ENCODE data around the gene TICRR. TPM values are rescaled to one million over a fixed set of nuclear protein-coding genes. Genes with fewer than 3 reads are reported as not detected.

The TICRR gene
- total and polyA plus RNA-seq, 2 donors = 0.13 to 2.9 TPM

DNA sequence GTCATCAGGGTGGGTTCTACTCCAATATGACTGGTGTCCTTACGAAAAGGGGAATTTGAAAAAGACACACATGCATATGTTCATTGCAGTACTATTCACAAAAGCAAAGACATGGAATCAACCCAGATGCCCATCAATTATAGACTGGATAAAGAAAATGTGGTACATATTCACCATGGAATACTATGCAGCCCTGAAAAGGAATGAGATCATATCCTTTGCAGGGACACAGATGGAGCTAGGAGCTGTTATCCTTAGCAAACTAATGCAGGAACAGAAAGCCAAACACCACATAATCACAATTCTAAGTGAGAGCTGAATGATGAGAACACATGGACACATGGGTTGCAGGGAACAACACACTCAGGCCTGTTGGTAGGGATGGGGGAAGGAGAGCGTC is 24.8 kb upstream of the TICRR start:
- Histone ChIP-seq H3K4me3 (ENCODE audit: low read depth, low read length) (no peak overlapping the region), H3K36me3 (ENCODE audit: insufficient read depth) (no peaks in the 10 kb centered on the region), H3K27ac (ENCODE audit: low read depth) (no peak overlapping the region), H3K4me1 (ENCODE audit: insufficient read depth) (no peaks in the 10 kb centered on the region)
- WGBS = 65% methylated on average over 2 of the region's 2 CpGs
- DNase-seq (ENCODE audit: extremely low spot score) = no peak

DNA sequence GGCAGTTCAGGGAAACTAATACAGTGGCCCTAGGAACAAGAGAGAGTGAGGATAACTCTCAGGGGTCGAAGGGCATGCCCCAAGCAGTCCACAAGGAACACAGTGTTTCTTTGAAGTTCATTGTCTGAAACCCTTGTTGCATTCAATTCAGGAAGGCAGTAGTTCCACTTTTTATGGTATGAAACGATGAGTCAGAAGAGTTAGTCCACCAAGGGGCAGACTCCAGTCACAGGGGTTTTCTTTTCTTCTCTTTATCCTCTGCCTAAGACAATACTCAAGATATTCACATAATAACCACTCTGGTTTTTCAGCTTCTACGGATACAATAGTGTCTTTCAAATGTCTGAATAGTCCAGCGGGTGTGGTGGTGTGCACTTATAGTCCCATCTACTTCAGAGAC is 23.7 kb upstream of the TICRR start:
- WGBS = 70% methylated on average over 4 of the region's 4 CpGs
- no peaks in the 10 kb centered on the region for H3K36me3 ChIP-seq (ENCODE audit: insufficient read depth)
- no peak overlapping the region for H3K27ac ChIP-seq (ENCODE audit: low read depth)
- DNase-seq (ENCODE audit: extremely low spot score) = no peak
- no peaks in the 10 kb centered on the region for H3K4me1 ChIP-seq (ENCODE audit: insufficient read depth)
- H3K4me3 ChIP-seq (ENCODE audit: low read depth, low read length) = no peak overlapping the region

DNA sequence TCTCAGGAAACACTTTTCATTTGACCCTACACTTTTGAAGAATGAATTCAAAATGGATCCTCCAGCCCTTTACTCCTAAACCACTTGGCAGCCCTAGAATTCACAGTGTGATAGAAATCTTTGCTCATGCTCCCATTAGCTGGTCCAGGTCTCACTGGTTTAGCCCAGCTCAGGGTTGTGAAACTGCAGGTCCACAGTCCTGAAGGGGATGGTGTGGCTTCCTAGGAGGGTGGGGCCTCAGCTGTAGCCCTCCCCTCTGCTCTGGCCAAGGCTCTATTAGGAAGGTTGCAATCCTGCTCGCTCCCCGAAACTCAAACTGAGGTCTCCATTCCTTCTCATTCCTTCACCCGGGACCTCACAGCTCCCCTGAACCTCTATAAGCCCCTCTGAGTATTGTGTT is 21.6 kb upstream of the TICRR start:
- Histone ChIP-seq H3K4me3 (ENCODE audit: low read depth, low read length) (no peak overlapping the region), H3K36me3 (ENCODE audit: insufficient read depth) (no peaks in the 10 kb centered on the region), H3K4me1 (ENCODE audit: insufficient read depth) (no peaks in the 10 kb centered on the region), H3K27ac (ENCODE audit: low read depth) (no peak overlapping the region)
- no peak for DNase-seq (ENCODE audit: extremely low spot score)
- WGBS = 94% methylated on average over 3 of the region's 3 CpGs

DNA sequence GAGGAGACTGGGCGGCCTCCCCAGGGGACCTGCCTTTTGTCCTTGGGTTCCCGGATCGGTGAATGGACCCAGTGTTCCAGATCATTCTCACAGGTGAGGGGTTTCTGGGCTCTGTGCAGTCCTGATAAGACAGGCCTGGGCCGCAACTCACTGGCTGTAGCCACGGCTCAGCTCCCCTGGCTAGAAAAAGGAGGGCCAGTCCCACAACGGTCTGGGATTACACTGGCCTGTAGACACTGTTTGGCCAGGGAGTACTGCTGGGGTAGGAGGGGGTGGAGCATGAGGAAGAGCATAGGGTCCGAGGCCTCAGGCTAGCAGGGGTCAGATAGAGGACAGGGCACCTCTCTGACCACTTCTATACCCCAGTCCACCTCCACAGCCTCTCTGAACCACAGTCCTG is 21.0 kb upstream of the TICRR start:
- H3K27ac ChIP-seq (ENCODE audit: low read depth) = no peak overlapping the region
- H3K4me3 ChIP-seq (ENCODE audit: low read depth, low read length) = no peak overlapping the region
- no peak for DNase-seq (ENCODE audit: extremely low spot score)
- 65% methylated on average over 7 of the region's 7 CpGs for WGBS
- no peaks in the 10 kb centered on the region for H3K36me3 ChIP-seq (ENCODE audit: insufficient read depth)
- H3K4me1 ChIP-seq (ENCODE audit: insufficient read depth) = no peaks in the 10 kb centered on the region

DNA sequence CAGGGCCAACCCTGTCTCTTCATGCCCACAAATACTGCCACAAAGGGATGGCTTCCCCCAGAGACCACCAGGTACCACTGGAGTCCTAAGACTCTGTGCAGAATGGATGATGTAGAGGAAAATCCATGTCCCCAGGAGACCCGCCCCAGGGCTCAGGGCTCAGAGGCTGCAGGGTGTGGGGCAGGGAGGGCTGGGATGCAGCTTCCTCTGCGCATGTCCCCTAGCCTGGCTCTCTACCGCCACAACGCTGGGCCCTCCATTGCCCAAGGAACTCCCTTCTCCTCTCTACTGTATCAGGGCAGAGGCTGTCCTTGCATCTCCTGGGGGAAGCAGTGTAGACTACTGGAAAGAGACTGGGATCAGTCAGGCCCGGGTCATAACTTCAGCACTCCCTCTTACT is 19.5 kb upstream of the TICRR start:
- H3K27ac ChIP-seq (ENCODE audit: low read depth) = no peak overlapping the region
- no peak for DNase-seq (ENCODE audit: extremely low spot score)
- WGBS = 86% methylated on average over 5 of the region's 5 CpGs
- H3K36me3 ChIP-seq (ENCODE audit: insufficient read depth) = no peaks in the 10 kb centered on the region
- H3K4me3 ChIP-seq (ENCODE audit: low read depth, low read length) = no peak overlapping the region
- no peaks in the 10 kb centered on the region for H3K4me1 ChIP-seq (ENCODE audit: insufficient read depth)

DNA sequence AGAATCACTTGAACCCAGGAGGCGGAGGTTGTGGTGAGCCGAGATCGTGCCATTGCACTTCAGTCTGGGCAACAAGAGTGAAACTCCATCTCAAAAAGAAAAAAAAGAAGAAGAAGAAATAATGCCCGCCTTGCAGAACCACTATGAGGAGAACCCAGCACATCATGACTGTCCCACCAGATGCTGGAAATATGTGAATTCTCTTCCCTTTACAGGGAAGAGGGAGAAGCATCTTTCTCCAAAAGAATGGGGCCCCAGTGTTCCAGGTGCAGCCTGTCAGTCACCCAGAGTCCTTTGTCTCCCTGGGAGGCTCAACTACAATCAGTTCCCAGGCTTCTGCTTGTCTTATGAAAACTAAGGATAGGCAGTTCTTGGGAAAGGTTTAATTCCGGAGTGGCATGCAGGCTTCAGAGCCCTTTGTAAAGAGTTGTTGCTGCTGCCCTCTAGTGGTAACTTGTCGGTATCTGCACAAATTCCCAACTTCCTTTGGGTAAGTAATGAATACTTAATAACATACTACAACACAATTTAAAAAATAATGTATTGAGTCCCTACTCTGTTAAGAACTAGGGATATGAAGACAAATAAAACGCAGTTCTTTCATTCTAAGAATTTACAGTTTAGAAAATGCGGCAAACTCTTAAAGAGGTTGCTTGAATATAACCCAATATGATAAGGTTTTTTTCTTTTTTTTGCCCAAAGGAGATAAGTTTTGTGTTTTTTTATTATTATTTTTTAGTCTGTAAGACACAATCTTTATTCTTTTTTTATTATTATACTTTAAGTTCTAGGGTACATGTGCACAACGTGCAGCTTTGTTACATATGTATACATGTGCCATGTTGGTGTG is 18.6 kb upstream of the TICRR start:
- Histone ChIP-seq H3K4me1 (ENCODE audit: insufficient read depth) (no peaks in the 10 kb centered on the region), H3K4me3 (ENCODE audit: low read depth, low read length) (no peak overlapping the region), H3K27ac (ENCODE audit: low read depth) (no peak overlapping the region), H3K36me3 (ENCODE audit: insufficient read depth) (no peaks in the 10 kb centered on the region)
- DNase-seq (ENCODE audit: extremely low spot score) = peak; percentile 32
- 50% methylated on average over 9 of the region's 9 CpGs for WGBS

DNA sequence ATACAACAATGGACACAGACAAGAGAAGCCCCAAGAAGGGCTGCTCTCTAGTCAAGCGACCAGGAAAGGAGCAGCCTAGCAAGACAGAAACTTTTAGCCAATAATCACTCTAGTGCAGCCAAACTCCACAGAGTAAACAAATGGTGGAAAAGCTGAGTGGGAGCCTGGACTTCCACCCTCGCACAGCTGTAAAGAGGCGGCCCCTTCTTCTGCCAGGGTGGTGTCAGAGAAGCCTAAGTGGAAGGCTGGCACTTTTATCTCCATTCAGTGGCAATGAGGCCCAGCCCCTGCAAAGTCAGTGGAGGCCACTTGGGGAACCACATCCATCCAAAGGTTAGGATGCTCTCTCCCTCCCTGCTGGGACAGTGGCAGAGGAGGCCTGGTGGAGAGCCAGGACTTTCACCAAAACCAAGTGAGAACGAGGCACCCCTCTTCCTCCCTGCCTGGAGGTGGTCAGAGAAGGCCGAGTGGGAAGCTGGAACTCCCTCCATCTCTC is 15.5 kb upstream of the TICRR start:
- no peak for DNase-seq (ENCODE audit: extremely low spot score)
- no peaks in the 10 kb centered on the region for H3K36me3 ChIP-seq (ENCODE audit: insufficient read depth)
- 70% methylated on average over 5 of the region's 5 CpGs for WGBS
- H3K4me1 ChIP-seq (ENCODE audit: insufficient read depth) = no peaks in the 10 kb centered on the region
- no peak overlapping the region for H3K4me3 ChIP-seq (ENCODE audit: low read depth, low read length)
- no peak overlapping the region for H3K27ac ChIP-seq (ENCODE audit: low read depth)

DNA sequence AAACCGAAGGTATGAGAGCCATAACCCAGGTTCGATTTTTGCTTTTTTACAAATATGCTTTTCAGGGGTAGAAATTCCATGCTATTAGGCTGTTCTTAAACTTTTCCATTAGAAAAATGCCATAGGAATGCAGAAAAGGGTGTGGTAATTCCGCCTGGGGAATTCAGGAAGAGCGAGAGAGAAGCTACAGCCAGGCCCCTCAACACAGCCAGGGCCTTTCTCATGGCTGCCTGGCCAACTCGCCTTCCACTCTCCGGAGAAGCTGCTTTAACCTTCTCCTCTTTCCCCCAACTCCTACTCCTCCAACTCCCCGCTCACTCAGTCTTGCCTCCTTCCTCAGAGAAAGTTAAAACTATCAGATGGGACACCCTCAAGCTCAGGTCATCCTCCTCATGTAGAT is 9.1 kb upstream of the TICRR start:
- WGBS = 75% methylated on average over 7 of the region's 7 CpGs
- H3K4me3 ChIP-seq (ENCODE audit: low read depth, low read length) = no peak overlapping the region
- H3K36me3 ChIP-seq (ENCODE audit: insufficient read depth) = no peaks in the 10 kb centered on the region
- DNase-seq (ENCODE audit: extremely low spot score) = no peak
- H3K27ac ChIP-seq (ENCODE audit: low read depth) = no peak overlapping the region
- H3K4me1 ChIP-seq (ENCODE audit: insufficient read depth) = no peaks in the 10 kb centered on the region

DNA sequence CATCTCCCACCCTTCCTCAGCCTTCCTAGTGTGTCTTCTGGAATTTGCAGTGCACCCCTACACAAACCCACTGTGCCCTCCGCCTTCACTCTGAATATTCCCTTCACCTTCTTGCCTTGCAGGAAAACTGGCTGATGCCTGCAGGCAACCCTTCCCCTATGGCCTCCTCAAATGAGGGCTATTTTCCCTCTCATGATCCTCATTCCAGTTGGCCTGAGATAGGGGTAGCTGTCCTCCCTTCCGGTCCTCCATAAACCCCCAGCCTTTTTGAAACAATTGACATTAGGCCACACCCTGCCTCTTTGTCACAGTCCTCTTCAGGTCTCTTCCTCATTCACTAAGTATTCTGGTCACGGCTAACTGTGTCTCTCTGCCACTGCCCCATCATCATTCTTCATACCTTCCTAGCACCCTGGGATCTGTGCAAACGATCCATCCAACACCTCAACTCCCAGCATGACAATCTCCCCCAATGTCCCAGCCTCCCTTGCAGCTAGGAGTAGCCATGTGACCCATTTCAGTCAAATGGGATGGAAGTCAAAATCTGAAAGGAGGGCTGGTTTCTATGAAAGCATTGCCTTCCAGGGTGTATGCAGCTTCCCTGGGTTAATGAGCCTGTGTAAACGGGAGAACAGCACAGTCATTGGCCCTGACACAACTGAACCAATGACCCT is 8.5 kb upstream of the TICRR start:
- no peak for DNase-seq (ENCODE audit: extremely low spot score)
- 93% methylated on average over 5 of the region's 5 CpGs for WGBS
- H3K36me3 ChIP-seq (ENCODE audit: insufficient read depth) = no peaks in the 10 kb centered on the region
- H3K27ac ChIP-seq (ENCODE audit: low read depth) = no peak overlapping the region
- no peaks in the 10 kb centered on the region for H3K4me1 ChIP-seq (ENCODE audit: insufficient read depth)
- H3K4me3 ChIP-seq (ENCODE audit: low read depth, low read length) = no peak overlapping the region

DNA sequence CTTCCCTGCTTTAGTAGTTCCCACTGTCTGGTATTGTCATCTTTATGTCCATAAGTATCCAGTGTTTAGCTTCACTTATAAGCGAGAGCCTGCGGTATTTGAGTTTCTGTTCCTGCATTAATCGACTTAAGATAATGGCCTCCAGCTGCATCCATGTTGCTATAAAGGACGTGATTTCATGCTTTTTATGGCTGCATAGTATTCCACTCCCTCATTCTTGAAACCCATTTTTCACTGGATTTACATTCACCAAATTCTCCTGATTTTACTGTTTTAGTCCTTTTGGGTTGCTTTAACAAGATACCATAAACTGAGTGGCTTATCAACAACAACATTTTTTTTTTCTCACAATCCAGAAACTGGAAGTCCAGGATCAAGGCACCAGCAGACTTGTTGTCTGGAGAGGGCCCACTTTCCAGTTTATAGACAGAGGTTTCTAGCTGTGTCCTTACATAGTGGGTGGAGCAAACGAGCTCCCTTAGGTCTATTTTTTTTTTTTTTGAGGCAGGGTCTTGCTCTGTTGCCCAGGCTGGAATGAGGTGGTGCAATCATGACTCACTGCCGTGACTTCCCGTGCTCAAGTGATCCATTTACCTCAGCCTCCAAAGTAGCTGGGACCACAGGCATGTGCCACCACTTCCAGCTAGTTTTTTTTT is 6.1 kb upstream of the TICRR start:
- WGBS = 85% methylated on average over 7 of the region's 7 CpGs
- H3K36me3 ChIP-seq (ENCODE audit: insufficient read depth) = no peaks in the 10 kb centered on the region

DNA sequence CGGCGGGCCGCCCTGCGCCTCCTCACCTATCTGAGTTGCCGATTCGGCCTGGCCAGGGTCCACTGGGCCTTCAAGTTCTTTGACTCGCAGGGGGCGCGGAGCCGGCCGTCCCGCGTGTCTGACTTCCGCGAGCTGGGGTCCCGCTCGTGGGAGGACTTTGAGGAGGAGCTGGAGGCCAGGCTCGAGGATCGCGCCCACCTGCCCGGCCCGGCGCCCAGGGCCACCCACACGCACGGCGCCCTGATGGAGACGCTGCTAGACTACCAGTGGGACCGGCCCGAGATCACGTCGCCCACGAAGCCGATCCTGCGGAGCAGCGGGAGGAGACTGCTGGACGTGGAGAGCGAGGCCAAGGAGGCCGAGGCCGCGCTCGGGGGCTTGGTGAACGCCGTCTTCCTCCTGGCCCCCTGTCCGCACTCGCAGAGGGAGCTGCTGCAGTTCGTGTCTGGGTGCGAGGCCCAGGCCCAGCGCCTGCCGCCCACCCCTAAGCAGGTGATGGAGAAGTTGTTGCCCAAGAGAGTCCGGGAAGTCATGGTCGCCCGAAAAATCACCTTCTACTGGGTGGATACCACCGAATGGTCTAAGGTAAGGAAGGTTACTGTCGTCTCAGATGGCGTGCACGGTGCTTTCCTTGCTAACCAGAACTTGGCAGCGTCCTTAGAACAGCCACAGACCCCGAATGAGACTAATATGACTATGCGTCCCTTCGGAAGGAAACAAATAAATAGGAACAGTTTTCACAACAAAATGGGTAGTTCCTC is 567 bp downstream of the TICRR start:
- H3K4me1 ChIP-seq (ENCODE audit: insufficient read depth) = no peaks in the 10 kb centered on the region
- no peak overlapping the region for H3K27ac ChIP-seq (ENCODE audit: low read depth)
- under 1% methylated on average over 60 of the region's 60 CpGs for WGBS
- peak overlapping the region; percentile 55 for H3K4me3 ChIP-seq (ENCODE audit: low read depth, low read length)
- DNase-seq (ENCODE audit: extremely low spot score) = no peak
- no peaks in the 10 kb centered on the region for H3K36me3 ChIP-seq (ENCODE audit: insufficient read depth)

More for the DNA sequence above, 6.1 kb upstream of the TICRR start:
- no peak for DNase-seq (ENCODE audit: extremely low spot score)
- Histone ChIP-seq H3K4me3 (ENCODE audit: low read depth, low read length) (no peak overlapping the region), H3K27ac (ENCODE audit: low read depth) (no peak overlapping the region), H3K4me1 (ENCODE audit: insufficient read depth) (no peaks in the 10 kb centered on the region)

DNA sequence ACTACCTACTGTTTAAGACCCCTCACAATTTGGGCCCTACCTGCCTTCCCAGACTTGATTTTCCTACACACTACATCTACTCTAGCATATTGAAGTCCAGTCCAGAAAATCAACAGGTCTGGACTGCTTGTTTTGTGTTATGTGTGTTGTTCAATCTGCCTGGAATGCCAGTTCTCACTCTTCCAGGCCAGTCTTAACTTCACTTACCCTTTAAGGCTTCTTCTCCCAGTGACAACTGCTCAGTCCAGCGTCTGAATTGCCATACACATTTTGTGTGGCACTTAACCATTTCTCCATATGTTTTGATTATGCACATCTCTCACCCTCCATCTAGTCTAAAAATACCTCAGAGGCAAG is 1.1 kb downstream of the TICRR start:
- no peak for DNase-seq (ENCODE audit: extremely low spot score)
- H3K4me3 ChIP-seq (ENCODE audit: low read depth, low read length) = no peak overlapping the region

DNA sequence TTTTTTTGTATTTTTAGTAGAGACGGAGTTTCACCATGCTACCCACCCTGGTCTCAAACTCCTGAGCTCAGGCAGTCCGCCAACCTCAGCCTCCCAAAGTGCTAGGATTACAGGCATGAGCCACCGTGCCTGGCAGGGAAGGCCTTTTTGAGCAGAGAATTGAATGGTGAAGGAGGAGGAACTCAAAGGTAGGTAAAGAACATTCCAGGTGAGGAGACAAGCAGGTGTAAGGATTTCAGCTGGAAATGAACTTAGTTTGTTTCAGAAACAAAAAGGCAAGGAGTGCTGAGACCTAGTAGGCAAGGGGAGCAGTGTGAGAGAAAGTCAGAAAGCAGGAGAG is 2.5 kb downstream of the TICRR start:
- no peaks in the 10 kb centered on the region for H3K4me1 ChIP-seq (ENCODE audit: insufficient read depth)

More for the DNA sequence above, 1.1 kb downstream of the TICRR start:
- Histone ChIP-seq H3K27ac (ENCODE audit: low read depth) (no peak overlapping the region), H3K36me3 (ENCODE audit: insufficient read depth) (no peaks in the 10 kb centered on the region), H3K4me1 (ENCODE audit: insufficient read depth) (no peaks in the 10 kb centered on the region)
- 10% methylated on average over 1 of the region's 1 CpG for WGBS

More for the DNA sequence above, 2.5 kb downstream of the TICRR start:
- Histone ChIP-seq H3K36me3 (ENCODE audit: insufficient read depth) (no peaks in the 10 kb centered on the region), H3K4me3 (ENCODE audit: low read depth, low read length) (no peak overlapping the region), H3K27ac (ENCODE audit: low read depth) (no peak overlapping the region)
- no peak for DNase-seq (ENCODE audit: extremely low spot score)
- 63% methylated on average over 3 of the region's 3 CpGs for WGBS

All from urinary bladder (tissue), 4 donors.